ENCODE data around the gene MXRA5.
"Not testable (repeated sequence)": the region's sequence is repeated elsewhere in the genome, so short reads cannot be mapped to it uniquely, and the experiment has no call there.

MXRA5 gene, protein sequence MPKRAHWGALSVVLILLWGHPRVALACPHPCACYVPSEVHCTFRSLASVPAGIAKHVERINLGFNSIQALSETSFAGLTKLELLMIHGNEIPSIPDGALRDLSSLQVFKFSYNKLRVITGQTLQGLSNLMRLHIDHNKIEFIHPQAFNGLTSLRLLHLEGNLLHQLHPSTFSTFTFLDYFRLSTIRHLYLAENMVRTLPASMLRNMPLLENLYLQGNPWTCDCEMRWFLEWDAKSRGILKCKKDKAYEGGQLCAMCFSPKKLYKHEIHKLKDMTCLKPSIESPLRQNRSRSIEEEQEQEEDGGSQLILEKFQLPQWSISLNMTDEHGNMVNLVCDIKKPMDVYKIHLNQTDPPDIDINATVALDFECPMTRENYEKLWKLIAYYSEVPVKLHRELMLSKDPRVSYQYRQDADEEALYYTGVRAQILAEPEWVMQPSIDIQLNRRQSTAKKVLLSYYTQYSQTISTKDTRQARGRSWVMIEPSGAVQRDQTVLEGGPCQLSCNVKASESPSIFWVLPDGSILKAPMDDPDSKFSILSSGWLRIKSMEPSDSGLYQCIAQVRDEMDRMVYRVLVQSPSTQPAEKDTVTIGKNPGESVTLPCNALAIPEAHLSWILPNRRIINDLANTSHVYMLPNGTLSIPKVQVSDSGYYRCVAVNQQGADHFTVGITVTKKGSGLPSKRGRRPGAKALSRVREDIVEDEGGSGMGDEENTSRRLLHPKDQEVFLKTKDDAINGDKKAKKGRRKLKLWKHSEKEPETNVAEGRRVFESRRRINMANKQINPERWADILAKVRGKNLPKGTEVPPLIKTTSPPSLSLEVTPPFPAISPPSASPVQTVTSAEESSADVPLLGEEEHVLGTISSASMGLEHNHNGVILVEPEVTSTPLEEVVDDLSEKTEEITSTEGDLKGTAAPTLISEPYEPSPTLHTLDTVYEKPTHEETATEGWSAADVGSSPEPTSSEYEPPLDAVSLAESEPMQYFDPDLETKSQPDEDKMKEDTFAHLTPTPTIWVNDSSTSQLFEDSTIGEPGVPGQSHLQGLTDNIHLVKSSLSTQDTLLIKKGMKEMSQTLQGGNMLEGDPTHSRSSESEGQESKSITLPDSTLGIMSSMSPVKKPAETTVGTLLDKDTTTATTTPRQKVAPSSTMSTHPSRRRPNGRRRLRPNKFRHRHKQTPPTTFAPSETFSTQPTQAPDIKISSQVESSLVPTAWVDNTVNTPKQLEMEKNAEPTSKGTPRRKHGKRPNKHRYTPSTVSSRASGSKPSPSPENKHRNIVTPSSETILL (N-terminal part only)

GRCh38 chrX:3346501-3347259 is at the start of gene MXRA5:
Gene MXRA5 (minus strand): TSS chrX:3346652. CDS start chrX:3343833, 2,819 bp downstream.
- DNase-seq: no peak

GRCh38 chrX:3393581-3394111 is 47.2 kb upstream of the MXRA5 start:
- no peak for DNase-seq

DNA sequence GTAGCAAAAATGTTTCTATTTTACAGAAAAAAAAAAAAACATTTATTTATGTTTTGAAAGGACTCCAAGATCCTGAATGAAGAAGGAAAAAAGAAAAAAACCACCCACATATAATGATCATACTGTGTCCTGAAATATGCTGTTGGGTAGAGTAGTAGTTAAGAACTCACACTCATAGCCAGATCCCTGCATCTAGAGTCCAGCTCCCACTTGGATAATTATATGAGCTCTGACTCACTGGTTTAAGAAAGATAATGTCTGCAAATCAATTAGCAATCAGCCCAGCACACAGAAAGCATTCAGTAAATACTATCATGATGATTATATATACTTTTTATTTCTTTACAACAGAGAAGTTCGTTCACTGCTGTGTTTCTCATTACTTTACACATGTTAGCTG is 46.7 kb upstream of the MXRA5 start:
- DNase-seq: no peak

- DNase-seq: no peak
These were observed 42.0 kb upstream of the MXRA5 start for GRCh38 chrX:3388457-3388856.

DNA sequence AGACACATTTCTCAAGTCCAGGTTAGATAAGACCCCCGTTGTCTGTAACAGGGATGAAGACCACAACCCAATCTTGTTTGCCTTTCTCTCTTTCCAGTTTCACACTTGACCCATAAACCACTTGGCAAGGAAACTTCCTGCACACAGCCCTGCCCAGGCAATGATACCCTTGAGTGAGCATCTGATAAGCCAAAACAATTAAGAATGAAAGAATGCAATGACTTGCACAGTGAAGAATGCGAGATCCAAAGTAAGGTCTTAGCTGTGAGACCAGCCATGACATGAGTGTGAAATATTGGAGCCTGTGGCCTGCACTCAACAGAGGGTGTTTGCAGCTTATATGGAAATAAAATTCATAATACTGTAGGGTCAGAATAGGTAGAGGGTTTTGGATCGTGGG is 37.9 kb upstream of the MXRA5 start:
- no peak for DNase-seq

- DNase-seq: no peak
These were observed 34.2 kb upstream of the MXRA5 start for GRCh38 chrX:3380603-3381002.

DNA sequence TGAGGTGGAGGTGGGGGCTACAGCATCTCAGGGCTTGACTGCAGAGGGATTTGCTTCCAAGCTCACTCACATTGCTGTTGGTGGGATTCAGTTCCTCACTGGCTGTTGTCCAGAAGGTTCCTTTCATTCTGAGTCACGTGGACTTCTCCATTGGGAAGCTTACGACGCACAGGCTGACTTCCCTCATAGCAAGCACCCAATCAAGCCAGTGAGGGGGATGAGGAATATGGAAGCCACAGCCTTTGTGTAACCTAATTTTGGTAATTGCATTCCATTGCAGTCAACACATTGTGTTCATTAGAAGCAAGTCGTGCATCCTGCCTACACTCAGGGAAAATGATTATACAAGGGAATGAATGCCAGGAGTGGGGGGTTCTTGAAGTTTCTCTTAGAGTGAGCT is 32.7 kb upstream of the MXRA5 start:
- DNase-seq: no peak

DNA sequence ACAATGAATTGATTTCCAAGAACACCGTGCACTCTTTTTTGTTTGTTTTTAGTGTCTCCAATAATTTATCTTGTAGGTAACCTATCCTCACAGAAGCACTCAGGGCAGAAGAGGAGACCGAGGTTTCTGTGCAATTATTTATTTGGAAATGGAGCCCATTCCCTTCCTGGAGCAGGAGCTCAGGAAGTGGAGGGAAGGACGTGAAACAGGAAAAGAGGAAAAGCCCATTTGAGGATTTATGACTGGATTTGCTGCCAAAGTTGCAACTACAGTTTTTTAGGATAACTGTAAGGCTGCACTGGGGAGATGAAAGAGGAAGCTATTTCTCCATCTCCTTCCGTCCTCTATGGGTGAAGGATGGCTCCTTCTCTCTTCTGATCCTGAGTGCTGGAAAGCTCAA is 31.7 kb upstream of the MXRA5 start:
- DNase-seq: no peak

DNA sequence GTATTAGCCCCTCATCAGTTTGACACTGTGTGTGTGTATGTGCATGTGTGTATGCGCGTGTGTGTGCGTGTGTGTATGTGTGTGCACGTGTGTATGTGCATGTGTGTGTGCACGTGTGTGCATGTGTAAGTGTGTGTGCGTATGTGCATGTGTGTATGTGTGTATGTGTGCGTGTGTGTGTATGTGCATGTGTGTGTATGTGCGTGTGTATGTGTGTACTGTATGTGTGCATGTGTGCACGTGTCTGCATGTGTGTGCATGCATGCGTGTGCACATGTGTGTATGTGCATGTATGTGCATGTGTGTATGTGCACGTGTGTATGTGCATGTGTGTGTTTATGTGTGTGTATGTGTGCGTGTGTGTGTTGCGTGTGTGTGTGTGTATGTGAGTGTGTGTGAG is 31.1 kb upstream of the MXRA5 start:
- no peak for DNase-seq

- DNase-seq: not testable (repeated sequence)
These were observed 29.5 kb upstream of the MXRA5 start for GRCh38 chrX:3375878-3376508.

- no peak for DNase-seq
These were observed 27.8 kb upstream of the MXRA5 start for GRCh38 chrX:3374108-3374800.

GRCh38 chrX:3371163-3371562 is 24.7 kb upstream of the MXRA5 start:
- no peak for DNase-seq

GRCh38 chrX:3370656-3371055 is 24.2 kb upstream of the MXRA5 start:
- DNase-seq: no peak

DNA sequence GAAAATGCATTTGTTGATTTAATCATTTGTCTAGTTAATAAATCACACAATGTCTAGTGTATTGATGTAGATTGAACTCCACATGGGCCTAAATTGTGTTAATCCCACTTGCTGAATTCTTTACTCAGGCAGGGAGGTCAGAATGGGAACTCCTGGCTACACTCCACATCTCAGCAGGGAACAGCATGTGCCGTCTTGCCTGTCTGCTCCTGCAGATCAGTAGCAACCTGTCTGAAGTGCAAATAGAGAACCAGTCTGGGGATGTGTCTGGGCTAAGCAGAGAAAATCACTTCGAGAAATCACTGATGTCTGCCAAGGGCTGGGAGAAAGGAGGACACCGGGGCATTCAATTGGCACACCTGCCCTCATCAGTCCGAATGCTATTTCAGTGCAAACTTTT is 16.5 kb upstream of the MXRA5 start:
- DNase-seq: no peak

DNA sequence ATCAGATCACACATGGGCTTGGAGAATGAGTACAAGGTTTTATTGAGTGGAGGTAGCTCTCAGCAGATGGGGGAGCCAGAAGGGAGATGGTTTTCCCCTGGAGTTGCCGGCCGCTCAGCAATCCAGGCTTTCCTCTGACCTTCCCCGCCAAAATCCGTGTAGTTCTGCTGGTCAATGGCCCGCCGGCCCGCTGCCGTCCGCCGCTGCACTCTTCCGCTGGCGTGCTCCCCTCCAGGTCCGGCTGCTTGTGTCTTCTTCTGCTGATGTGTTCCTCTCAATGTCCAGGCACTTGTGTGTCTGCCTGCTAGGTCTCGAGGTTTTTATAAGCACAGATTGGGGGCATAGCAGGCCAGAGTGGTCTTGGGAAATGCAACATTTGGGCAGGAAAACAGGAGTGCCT is 14.4 kb upstream of the MXRA5 start:
- no peak for DNase-seq

- DNase-seq: not testable (repeated sequence)
These were observed 6.3 kb upstream of the MXRA5 start for GRCh38 chrX:3352741-3353140.

GRCh38 chrX:3351276-3351675 is 4.8 kb upstream of the MXRA5 start:
- DNase-seq: no peak

DNA sequence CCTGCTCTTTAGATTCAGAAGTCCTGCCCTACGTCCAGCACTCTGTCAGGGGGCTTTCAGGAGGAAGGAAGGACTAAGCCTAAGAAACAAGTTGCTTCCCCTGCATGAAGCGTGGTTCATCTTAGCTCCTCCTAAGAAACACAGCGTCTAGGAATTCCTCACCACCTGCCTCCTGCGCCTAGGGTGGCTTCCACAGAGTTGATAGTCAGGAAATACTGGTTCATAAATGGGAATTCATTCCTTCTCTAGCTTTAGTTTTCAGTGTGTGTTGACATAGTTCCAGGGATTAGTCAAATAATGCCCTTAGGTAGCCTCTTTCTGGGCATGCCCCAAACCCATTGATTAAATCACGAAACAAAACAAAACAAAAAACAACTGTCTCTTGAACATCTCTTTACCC is 1.7 kb upstream of the MXRA5 start:
- DNase-seq: no peak

GRCh38 chrX:3345281-3346191 is 916 bp downstream of the MXRA5 start:
- DNase-seq: no peak

DNA sequence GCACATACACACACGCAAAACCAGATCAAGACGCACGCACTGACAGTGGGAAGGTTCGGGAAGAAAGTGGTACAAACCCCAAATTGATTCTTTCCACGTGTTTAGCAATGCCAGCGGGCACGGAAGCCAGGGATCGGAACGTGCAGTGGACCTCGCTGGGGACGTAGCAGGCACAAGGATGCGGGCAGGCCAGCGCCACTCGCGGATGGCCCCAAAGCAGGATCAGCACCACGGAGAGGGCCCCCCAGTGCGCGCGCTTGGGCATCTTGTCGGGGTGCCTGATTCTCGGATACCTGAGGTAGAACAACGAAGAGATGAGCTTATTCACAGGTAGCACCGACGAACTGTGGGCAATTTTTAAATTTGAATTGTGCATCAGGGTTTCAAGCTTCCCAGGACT is 2.9 kb downstream of the MXRA5 start:
- not testable (repeated sequence) for DNase-seq
